GM18507 (cell line): ENCODE results near the gene CYP2C9.

ENCODE experiments used
- DNase-seq: peaks from one replicate; pipeline ENCODE4 v3.0.0; 2011; ENCODE audit warnings: low read depth; ENCODE audit not compliant: insufficient read length; ENCODE audit errors: extremely low spot score
- FAIRE-seq: peaks from 2 replicates; lab custom pipeline; 2011; peaks lifted over from hg19 to GRCh38; lab: Jason Lieb, UNC

Gene CYP2C9

DNA sequence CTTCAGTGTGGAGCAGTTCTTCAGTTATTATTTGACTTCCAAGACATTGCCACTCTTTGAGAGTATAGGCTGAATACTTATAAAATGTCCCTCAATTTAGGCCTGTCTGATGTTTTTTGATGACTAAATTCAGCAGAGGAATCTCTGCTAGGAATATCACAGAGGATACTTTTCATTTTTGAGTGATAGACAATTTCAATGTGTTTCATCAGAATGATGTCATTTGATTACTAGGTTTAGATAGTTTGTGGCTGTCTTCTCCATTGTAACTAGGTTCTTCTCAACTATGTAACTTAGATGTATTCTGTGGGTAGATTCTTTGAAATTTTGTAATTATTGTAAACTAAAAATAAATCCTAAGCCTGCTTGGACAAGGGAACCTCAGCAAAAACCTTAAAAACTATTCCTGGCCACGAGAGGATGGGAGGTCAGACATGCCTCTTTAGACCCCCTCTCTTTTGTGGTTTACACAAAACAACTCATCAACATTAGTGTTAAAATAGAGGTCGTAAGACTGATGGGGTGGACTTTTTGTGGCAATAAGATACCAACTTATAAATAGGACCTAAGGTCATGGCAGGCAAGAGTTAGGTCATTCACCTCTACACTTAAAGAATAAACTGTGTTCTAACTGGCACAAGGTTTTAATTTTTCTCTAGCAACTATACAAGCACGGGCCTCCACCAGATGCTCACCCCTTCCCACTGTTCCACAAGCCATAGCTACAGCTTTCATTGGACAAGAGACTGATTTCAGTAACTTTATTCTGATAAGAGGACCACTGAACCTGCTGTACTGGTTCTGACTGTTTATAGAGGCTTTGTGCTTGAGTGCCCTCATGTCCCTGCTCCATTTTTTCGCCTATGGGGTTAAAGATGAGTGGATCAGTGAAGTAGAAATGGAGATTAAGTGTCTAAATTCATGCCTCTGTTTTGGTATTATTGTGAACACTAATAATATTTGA is 97.2 kb downstream of the CYP2C9 start:
- DNase-seq (no peak), FAIRE-seq (no peak)

- FAIRE-seq = no peak
Measured at GRCh38 chr10:95039281-95039680, 100.8 kb downstream of the CYP2C9 start.

More at GRCh38 chr10:95039281-95039680, 100.8 kb downstream of the CYP2C9 start:
- no peak for DNase-seq
